ELF-1 (cell line): ENCODE data around the gene SIRPG.
"Not testable (repeated sequence)": the region's sequence is repeated elsewhere in the genome, so short reads cannot be mapped to it uniquely, and the experiment has no call there.

Experiments used
- DNase-seq: peaks from one replicate; pipeline ENCODE4 v3.0.0-alpha.2; 2016; ENCODE audit warnings: low read depth, low spot score

SIRPG gene

DNA sequence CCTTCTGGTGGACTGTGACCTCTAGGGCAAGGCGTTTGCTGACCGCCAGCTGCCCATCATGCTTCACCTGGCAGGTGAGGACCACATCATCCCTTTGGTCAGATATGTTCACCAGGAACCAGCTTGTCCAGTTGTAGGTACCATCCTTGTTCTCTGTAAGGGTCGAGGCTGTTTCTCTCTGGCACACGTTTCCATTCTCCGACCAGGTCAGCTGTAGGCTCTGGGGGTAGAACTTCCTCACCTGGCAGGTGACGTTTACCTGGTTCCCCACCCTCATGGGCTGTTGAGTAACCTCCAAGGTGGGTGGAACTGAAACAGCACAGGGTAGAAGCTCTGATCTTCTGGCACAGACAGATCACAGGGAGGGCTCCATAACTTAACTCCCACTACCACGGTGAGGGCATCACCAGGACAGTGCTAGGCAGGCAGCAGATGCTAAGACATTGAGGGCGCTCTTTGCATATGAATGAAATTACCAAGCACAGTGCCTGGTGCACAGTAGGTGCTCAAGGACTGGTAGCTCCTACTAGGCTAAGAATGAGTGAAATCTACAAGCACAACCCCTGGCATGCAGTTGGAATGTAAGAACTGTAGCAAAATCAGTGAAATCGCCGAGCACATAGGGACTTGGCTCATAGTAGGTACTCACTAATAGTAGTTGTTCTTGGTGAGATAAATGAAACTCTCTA lies 22.1 kb downstream of the SIRPG start:
- DNase-seq, result no peak

DNA sequence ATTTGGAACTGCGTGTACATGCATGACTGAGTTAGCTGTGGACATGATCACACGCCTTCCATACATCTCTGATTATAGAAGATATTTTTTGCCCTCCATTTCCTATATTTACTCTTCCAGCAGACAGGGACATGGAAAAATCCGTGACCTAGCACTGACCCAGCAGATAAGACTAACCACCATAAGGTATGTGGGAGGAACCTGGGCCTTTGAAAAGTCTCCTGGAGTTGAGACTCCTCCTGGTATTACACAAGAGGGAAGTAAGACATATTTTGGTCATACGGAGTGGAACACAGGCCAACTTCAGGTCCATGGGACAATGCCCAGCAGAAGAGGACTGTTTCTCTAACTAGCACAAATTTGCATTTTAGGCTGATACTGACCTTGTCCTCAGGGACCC lies 24.0 kb downstream of the SIRPG start:
- DNase-seq, result no peak

DNA sequence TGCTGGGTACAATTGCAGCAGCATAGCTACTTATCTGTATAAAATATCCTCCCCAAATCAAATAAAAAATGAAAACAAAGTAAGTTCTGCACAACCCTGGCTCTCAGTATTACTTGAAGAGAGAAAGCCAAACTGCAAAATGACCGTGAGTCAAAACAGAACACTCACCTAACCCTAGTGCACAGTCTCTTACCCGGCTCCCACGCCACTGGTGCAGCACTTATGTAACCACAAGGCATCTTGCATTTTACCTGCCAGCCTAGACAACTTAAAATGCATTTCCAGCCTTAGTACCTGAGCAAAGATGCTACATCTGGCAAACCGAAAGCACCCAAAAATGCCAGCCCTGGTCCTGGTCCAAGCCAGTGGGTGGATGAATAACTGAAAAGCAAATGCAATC lies 25.4 kb downstream of the SIRPG start:
- DNase-seq, result no peak

DNA sequence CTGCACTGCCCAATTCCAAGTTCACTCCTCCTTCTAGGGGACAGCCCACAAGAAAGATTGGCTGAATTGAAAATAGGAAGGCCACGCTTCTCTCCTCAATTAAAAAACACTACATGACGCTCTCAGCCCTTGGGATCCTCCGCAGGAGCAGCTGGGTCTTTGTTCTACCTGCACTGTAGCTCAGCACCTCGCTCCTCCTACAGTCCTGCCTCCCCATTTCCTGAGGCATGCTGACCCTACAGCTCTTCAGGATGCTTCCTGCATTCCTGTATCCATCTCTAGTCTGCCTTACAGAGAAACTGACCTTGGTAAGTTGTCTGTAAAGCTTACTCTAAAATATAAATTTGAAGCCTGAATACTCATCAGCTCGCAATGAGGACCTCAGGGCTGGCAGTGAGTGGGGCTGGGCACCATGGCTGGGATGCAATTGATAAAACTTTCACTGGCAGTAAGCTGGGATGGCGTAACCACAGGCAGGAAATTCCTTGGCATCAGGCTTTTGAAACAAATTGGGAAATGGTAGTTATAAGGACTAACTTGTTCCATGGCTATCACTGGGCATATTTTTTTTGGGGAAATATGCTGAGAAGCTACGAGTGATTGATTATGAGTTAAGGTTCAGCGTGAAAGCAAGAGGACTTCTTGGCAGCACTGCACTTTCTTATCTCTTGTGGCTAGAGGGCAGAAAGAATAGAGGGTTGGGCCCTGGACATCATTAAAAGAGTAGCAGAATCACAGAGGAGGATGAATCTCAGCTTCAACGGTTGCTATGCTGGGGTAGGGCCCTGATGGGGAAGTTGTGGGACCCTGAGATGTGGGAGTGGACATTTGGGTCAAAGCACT lies 26.0 kb downstream of the SIRPG start:
- no peak for DNase-seq

DNA sequence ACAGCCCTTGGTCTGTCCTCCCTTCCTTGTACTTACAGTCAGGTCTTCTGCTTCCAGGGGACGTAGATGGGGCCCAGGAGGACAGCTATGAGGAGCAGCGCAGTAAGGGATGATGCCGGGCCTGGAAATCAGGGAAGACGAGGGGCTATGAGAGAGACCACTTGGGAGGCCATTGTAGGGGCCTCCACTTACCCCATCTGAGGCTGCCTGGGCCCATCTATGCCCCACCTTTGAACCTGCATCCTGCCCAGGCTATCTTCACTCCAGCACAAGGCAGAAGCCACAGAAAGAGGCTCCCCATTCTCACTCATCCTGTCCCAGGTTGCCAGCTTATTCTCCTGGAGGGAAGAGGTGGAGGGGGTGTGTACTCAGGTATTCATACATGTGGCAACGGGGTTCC lies 27.4 kb downstream of the SIRPG start:
- DNase-seq, result no peak

DNA sequence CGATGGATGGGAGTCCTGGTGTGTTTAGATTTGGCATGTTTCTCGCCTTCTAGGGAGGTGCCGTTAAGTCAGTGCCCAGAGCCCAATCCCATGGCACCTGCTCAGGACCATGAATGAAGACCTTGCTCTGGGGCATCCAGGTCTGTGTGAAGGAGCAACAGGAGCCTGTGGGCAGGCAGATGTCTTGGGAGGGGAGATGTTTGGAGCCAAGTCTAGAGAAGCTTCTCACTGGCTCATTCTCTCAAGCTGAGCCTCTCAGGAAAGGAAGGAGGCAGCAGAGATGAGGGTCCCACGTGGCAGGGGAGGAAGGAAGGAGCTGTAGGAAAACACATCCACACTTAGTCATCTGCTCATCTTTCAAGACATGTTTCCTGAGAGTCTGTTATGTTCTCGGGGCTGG lies 28.3 kb downstream of the SIRPG start:
- DNase-seq, result no peak

DNA sequence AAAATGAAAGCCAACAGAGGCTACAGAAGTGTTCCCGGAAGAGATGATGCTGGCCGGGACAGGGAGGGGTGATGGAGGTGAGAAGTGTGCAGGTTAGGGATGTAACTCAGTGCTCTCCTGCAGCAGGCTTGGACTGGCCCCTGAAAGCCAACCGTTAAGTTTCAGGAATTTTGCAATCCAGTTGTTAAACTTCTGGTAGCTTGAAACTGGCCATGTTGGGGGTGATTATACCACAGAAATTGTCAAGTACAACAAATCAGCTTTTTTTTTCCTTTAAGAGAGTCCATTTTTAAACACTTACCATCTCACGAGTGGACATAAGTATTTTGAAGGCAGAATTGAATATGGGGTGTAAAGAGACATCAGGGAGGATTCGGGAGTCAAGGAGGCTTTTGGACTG lies 29.0 kb downstream of the SIRPG start:
- no peak for DNase-seq

DNA sequence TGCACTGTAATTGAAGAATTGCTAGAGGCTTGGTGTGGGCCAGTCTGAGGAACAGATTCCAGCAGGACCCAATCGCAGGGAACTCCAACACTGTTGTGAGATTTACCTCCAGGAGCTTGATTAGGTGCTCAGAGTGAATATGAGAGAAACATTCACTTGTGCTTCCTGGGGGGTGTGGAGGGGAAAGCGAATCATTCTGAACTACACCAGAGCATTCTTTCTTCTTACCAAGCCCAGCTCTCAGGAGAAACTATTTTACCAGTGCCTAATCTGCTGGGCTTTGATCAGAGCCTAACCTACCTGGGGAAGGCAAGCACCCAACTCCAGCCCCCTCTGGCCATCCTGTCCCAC lies 30.4 kb downstream of the SIRPG start:
- no peak for DNase-seq

DNA sequence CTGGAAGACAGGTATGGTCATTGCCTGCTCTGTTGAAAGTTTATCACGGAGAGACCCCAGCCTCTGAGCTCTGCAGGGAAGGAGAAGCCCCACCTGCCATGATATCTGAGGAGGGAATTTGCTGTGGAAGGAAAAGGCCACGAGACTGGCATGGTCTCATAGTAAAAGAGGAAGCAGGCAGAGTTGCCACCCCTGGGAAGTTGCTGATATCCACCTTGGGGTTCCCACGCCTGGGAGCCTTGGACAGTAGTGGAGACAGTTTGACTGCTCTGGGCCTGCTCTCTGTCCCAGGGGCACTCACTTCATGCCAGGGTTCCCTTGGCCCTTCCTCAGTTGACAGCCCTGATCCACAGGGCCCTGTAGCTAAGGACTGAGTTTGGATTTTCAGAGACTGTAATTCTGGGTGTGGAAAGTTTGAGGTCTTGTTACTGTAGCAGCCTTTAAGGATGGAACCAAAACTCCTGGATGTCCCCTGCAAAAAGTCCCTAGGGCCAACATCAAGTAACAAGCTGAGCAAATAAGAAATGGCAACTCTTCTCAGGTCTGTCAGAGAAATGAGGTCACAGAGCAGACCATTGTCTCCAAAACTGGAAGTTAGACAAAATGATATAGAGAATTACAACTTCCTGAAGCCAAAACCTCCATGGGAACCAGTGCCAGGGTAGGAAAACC lies 30.9 kb downstream of the SIRPG start:
- DNase-seq, result no peak

DNA sequence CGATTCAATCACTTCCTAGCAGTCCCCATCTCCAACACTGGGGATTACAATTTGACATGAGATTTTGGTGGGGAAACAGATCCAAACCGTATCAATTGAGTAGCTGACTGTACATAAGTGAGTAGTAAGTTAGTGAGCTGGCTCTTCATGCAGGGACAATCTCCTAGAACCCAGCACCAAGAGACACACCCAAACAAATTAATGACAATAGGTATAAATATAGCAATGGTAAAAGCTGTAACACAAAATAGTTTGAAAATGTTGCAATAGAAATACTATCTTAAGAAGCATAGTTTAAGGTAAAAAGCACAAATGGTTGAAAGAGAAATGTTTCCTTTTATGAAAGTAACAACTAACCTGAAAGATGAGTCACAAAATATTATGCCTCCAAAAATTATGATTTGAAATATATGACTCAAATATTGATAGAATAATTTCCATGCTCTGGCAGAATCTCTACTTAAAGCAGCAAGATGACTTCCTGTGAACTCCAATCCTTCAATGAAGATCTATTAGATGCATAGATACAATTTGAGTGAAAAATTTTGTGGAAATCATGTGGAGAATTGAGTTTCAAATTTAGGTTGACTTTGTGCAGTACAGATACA lies 32.4 kb downstream of the SIRPG start:
- DNase-seq, result no peak

DNA sequence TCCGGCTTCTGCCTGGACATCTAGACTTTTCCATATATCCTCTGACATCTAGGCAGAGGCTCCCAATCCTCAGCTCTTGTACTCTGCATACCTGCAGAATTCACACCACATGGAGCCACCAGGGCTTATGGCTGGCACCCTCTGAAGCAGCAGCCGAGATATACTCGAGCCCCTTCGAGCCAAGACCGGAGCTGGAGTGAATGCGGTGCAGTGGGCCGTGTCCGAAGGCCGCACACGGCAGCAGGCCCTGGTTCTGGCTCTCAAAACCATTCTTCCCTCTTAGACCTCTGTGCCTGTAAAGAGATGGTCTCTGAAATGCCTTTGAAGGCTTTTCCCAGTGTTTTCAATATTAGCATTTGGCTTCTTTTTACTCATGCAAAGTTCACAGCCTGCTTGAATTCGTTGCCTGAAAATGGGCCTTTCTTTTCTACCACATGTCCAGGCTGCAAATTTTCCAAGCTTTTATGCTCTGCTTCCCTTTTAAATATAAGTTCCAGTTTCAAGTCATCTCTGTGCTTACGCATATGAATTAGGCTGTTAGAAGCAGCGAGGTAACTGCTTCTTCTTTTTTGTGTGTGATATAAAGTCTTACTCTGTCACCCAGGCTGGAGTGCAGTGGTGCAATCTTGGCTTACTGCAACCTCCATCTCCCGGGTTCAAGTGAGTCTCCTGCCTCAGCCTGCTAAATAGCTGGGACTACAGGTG lies 33.9 kb downstream of the SIRPG start:
- DNase-seq, result no peak

DNA sequence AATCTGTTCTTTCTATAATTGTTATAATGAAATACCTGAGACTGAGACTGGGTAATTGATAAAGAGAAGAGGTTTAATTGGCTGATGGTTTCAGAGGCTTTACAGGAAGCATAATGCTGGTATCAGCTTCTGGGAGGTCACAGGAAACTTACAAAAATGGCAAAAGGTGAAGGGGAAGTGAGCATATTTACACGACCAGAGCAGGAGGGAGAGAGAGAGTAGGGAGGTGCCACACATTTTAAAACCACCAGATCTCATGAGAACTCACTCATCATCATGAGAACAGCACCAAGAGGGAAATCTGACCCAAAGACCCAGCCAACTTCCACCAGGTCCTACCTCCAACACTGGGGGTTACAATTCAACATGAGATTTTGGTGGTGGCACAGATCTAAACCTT lies 35.1 kb downstream of the SIRPG start:
- DNase-seq, result no peak

DNA sequence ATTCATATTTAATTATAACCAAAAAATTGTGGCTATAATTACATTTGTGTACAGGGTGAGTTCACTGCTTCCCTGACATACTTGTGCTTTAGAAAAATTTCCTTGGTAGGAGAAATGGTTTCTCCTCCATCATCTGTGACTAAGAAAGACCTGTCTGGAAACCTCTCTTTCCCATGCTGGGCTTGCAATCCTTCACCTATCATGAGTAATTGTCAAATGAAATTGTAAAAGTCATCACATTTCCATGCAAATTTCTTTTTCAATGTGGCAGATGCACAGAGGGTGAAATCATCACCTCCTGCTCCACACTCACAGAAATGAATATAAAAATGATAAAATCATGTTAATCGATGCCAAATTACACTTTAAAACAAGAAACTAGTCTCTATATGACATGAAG lies 36.3 kb downstream of the SIRPG start:
- no peak for DNase-seq

DNA sequence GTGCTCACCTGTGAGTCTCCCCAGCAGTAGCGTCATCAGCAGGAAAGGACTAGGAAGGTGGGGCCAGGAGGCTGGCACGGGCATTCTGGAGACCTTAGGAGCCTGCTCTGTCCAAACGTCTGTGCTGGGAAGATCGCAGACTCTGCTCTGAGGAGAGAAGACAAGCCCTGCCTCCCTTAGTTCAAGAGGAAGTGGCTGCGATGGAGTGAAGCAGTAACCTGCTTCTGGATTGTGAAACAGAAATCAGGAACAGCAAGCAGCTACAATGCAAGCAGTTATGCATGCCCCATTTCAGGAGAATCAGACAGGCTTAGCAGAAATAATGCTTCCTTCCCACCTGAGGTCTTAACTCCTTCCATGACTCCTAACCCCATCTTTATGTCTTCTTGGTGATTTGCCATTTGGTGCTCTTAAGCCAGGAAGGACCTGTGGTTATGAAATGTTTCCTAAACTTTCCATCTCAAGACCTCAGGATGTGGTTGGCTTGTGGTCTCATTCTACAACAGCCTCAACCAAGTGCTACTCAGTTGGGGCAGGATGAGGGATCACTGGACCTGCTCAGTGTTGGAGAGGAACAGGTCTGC lies 37.6 kb downstream of the SIRPG start, which contains the start of gene SIRPB1:
Gene SIRPB1, minus strand, starts transcription at position 149 of the 584 bp plus-strand sequence. Its CDS starts 65 bp downstream, at position 84.
- no peak for DNase-seq

DNA sequence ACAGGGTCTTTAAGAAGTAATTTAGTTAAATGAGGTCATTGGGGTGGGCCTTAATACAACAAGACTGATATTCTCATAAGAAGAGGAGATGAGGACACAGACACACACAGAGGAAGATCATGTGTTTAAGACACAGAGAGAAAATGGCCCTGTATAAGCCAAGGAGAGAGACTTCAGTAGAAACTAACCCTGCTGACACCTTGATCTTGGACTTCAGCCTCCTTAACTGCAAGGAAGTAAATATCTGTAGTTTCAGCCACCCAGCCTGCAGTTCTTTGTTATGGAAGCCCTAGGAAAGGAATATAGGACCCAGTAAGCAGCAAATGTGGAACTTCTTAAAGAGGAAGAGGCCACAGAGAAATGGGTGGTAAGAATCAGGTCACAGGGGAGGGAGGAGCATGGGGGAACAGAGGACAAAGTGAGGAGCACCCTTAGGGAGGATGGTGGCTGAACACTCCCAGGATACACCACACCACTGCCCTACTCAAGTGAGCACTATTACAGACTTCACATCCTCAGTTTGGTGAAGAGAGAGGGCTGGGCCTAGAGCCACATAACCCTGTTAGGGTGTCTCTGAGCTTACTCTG lies 38.5 kb downstream of the SIRPG start:
- no peak for DNase-seq

DNA sequence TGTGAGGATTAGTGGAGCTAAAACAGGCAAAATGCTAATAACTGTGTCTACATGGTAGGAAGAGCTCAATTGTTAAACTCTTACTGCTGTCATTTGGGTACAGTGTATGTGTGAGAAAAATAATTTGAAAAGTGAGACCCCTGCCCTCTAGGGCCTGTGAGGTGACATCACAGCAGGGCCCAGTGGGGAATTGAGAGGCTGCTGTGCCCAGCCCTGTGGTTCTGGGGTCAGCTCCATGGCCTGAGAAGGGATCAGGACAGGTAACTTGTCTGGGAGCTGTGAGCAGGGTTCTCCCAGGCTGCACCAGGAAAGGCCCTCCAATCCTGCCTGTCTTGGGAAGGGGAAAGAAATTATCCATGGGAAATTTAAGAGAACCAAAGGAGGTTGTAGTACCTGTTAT lies 39.1 kb downstream of the SIRPG start:
- DNase-seq, result no peak

DNA sequence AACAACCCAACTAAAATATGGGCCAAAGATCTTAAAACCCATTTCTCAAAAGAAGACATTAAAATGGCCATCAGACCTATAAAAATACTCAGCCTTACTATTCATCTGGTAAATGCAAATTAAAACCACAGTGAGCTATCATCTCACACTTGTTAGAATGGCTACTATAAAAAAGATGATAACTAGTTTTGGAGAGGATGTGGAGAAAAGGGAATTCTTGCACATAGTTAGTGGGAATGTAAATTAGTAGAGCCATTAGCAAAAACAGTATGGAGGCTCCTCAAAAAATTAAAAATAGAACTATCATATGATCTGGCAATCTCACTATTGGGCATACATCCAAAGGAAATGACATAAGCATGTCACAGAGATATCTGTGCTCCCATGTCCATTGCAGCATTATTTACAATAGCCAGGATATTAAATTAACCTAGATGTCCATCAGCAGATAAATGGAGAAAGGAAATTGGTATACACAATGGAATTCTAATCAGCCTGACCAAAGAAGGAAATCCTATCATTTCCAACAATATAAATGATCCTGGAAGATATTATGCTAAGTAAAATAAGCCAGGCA lies 40.6 kb downstream of the SIRPG start:
- no peak for DNase-seq

DNA sequence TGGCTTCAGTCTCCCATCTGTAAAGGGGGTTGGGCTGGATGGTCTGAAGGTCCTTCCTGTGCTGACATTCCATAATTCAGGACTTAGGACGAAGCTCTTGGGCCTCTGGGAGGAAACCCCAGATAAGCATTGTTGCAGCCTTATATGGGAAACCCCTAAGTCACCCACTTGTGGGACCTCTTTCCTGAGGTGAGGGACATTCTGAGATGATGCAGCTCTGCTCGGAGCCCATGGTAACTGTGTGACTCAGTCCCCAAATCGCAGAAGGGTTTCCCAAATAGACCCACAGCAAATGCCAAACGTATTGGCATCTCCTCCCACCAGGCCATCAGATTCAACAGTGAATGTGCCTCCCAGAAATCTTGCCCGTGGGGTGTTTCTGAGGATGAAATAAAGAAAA lies 47.2 kb downstream of the SIRPG start:
- DNase-seq, result not testable (repeated sequence)

DNA sequence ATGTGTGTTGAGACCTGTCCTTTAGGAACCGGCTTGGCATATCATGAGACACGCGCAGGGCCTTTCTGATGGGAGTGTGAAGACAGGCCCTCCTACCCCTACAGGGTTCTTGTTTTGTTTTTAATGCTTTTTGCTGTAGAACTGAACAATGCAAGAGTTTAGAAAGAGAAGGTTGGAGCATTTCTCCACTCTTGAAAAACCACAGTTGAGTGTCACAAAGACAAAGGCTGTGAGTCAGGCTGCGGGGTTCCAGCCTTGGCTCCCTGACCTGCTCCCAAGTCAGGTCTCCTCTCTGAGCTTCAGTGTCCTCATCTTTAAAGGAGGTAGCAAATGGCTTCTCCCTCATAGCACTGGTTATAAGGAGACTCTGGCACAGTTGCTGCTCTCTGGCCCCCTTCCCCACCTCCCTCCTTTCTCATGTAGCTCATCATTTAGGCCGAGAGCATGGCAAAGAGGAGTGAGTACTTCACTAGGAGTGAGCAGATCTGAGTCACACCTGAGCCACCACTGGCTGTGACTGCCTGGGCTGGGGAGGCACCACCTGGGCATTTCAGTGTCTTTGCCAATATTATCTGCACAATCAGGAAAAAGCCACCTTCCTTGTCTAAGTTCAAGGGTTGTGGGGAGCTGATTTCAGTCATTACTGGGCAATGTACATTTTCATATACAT lies 48.8 kb downstream of the SIRPG start:
- not testable (repeated sequence) for DNase-seq

DNA sequence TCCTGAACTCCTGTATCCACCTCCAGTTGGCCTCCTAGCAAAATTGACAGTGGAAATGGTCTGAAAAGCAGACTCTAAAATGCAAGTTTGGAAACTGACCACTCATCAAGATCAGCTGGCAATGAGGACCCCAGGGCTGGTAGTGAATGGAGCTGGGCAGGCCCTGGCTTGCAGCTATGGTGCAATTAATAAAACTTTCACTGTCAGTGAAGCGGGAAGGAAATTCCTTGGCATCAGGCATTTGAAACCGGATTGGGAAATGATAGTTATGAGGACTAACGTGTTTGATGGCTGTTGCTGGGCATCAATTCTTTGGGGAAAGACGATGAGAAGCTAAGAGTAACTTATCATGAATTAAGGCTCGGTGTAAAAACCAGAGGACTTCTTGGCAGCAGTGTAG lies 56.8 kb downstream of the SIRPG start:
- no peak for DNase-seq
